ENCODE data around the gene KLHL12. TPM values are rescaled to one million over a fixed set of nuclear protein-coding genes. Genes with fewer than 3 reads are reported as not detected.

KLHL12 gene
- total RNA-seq, 2 experiments from 2014 or later, result 32.1 to 39.1 TPM

Other genes starting within 250 kb of the KLHL12 start
- gene SYT2, start 216.8 kb downstream of the KLHL12 start, total RNA-seq, result not detected
- gene KDM5B, start 118.8 kb downstream of the KLHL12 start, total RNA-seq, result 10 to 100 TPM; 34.6 to 45.9 TPM
- gene PCAT6, start 116.3 kb downstream of the KLHL12 start, total RNA-seq, result 1 to 10 TPM in 1 of 2 experiments, under 1 TPM in 1; 0.59 to 2.2 TPM
- 1 to 10 TPM; 6.8 to 7.4 TPM for gene RABIF, start 38.1 kb downstream of the KLHL12 start, total RNA-seq
- 10 to 100 TPM; 65.4 to 85.1 TPM for gene ADIPOR1, start 31.1 kb upstream of the KLHL12 start, total RNA-seq
- 10 to 100 TPM; 15.4 to 19.0 TPM for gene CYB5R1, start 40.0 kb upstream of the KLHL12 start, total RNA-seq
- gene TMEM183A, start 80.1 kb upstream of the KLHL12 start, total RNA-seq, result 10 to 100 TPM; 68.6 to 71.0 TPM
- gene PPFIA4, start 99.3 kb upstream of the KLHL12 start, total RNA-seq, result 10 to 100 TPM; 51.2 to 56.4 TPM
- gene MYOG, start 158.8 kb upstream of the KLHL12 start, total RNA-seq, result not detected
- not detected for gene ADORA1, start 200.5 kb upstream of the KLHL12 start, total RNA-seq
- not detected for gene MYBPH, start 248.6 kb upstream of the KLHL12 start, total RNA-seq